Fibroblast of lung (primary cell): ENCODE measurements around the gene CABLES1. TPM values are rescaled to one million over a fixed set of nuclear protein-coding genes. Genes with fewer than 3 reads are reported as not detected.

Experiments used
- DNase-seq, 2 donors: peaks; one replicate each; pipeline versions ENCODE4 v3.0.0 to v3.0.0-alpha.2; 2010; ENCODE audit warnings: low read depth in 2 of 2
- H2AFZ ChIP-seq: 2 replicates; pipeline ENCODE4 v1.5.1; 2012; ENCODE audit warnings: low read length, control low read depth, inconsistent platforms
- H3K27ac ChIP-seq: 2 replicates; pipeline ENCODE4 v1.5.1; 2011; ENCODE audit warnings: low read length, control low read depth; ENCODE audit not compliant: insufficient read depth
- H3K27me3 ChIP-seq: 2 replicates; pipeline ENCODE4 v1.5.1; 2011; ENCODE audit warnings: mild to moderate bottlenecking, low read length; ENCODE audit not compliant: control insufficient read depth, insufficient read depth
- H3K36me3 ChIP-seq: 2 replicates; pipeline ENCODE4 v1.5.1; 2011; ENCODE audit warnings: low read length; ENCODE audit not compliant: control insufficient read depth, insufficient read depth
- H3K4me1 ChIP-seq: 2 replicates; pipeline ENCODE4 v1.5.1; 2011; ENCODE audit warnings: low read length; ENCODE audit not compliant: control insufficient read depth, insufficient read depth; ENCODE audit errors: extremely low read depth
- H3K4me2 ChIP-seq: 2 replicates; pipeline ENCODE4 v1.5.1; 2011; ENCODE audit warnings: low read length, control low read depth; ENCODE audit not compliant: insufficient read depth; ENCODE audit errors: extremely low read depth
- H3K4me3 ChIP-seq, 4 experiments: fragments of 200-600 bp in 1 of 4; sonication (generic) in 1 of 4; replicated peaks in 1 of 4; 2 replicates each; pipeline ENCODE4 v1.5.1; 2011 to 2016; ENCODE audit warnings: low read length in 4 of 4, low read depth in 3 of 4, mild to moderate bottlenecking in 3 of 4, control low read depth in 2 of 4, inconsistent platforms in 1 of 4, mixed read lengths in 1 of 4; ENCODE audit not compliant: insufficient read depth in 1 of 4; ENCODE audit errors: control extremely low read depth in 1 of 4
- H3K79me2 ChIP-seq: 2 replicates; pipeline ENCODE4 v1.5.1; 2012; ENCODE audit warnings: mild to moderate bottlenecking, low read length, inconsistent platforms; ENCODE audit not compliant: control insufficient read depth, insufficient read depth
- H3K9ac ChIP-seq: 2 replicates; pipeline ENCODE4 v1.5.1; 2011; ENCODE audit warnings: mild to moderate bottlenecking, low read length, control low read depth; ENCODE audit not compliant: insufficient read depth
- H3K9me3 ChIP-seq: 2 replicates; pipeline ENCODE4 v1.5.1; 2012; ENCODE audit warnings: low read depth, low read length; ENCODE audit not compliant: control insufficient read depth, insufficient read depth
- H4K20me1 ChIP-seq: 2 replicates; pipeline ENCODE4 v1.5.1; 2011; ENCODE audit warnings: low read length; ENCODE audit not compliant: control insufficient read depth, insufficient read depth; ENCODE audit errors: extremely low read depth
- EZH2 ChIP-seq: IDR thresholded peaks from 2 replicates; pipeline ENCODE4 v1.5.1; 2012; ENCODE audit warnings: low read length, control low read depth, mild to moderate bottlenecking; ENCODE audit errors: missing control alignments
- polyA plus RNA-seq, 2 donors: library from polyadenylated mRNA; depleted of rRNA in 1 of 2; stranded (reverse) in 1 of 2; unstranded in 1 of 2; fragments of >200 nt; gene quantifications; 2 replicates each; pipeline ENCODE4 v1.2.1, GENCODE V29; 2011 to 2012; ENCODE audit warnings: missing spikeins in 1 of 2
- total RNA-seq: library from RNA; depleted of rRNA; stranded (reverse); fragments of >200 nt; gene quantifications from 2 replicates; pipeline ENCODE4 v1.2.1, GENCODE V29; 2014
- TF ChIP-seq, protein P1 (sequence below), 2 donors: IDR thresholded peaks in 1 of 2; conservative IDR thresholded peaks in 1 of 2; 1 replicate in 1 of 2; 2 replicates in 1 of 2; pipeline ENCODE4 v1.5.1; 2011 to 2012; ENCODE audit warnings: low read length in 2 of 2, control low read depth in 1 of 2, inconsistent platforms in 1 of 2, low read depth in 1 of 2, mild to moderate bottlenecking in 1 of 2

Gene CABLES1
- total and polyA plus RNA-seq, 2 donors (not counting 1 experiment from before 2014, with no cell fraction given): 5.1 to 11.4 TPM

DNA sequence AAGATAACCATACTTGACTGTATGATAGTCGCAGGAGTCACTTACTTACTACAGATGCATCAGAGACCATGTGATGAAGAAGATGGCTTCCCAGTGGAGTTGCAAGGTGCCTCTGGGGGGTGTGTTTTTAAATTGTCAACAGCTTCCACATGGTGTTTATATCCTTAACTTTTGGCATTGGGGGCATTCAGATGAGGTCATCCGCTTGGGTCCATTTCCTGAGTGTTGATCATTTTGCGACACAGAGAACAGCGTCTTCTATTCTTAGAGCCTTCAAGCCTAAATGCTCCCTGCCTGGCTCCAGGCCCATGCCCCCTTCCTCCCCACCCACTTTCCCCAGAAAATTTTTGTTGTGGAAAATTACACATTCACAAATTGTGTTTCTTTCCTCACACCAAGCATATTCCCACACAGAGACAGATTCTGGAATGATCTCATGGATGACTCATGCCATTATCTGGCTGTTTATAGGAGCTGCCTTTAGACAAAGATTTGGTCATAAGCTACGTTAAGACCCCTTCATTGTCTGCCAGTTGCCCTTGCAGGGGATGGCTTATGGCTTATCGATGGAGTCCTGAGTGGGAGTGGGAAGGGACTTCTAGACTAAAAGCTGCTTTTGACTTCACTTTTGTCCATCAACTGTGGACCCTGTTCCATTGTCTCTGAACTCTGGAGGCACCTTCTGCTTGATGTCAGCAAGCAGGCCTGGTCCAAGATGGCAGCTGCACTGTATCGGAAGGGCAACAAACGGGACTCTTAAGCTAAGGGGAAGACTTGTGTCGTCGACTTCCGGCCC lies 91.8 kb downstream of the CABLES1 start:
- peak; percentile 94 to 95 for DNase-seq
- no peak overlapping the region for H3K4me3 ChIP-seq
- H2AFZ ChIP-seq: no peak overlapping the region
- TF ChIP-seq, protein P1, sequence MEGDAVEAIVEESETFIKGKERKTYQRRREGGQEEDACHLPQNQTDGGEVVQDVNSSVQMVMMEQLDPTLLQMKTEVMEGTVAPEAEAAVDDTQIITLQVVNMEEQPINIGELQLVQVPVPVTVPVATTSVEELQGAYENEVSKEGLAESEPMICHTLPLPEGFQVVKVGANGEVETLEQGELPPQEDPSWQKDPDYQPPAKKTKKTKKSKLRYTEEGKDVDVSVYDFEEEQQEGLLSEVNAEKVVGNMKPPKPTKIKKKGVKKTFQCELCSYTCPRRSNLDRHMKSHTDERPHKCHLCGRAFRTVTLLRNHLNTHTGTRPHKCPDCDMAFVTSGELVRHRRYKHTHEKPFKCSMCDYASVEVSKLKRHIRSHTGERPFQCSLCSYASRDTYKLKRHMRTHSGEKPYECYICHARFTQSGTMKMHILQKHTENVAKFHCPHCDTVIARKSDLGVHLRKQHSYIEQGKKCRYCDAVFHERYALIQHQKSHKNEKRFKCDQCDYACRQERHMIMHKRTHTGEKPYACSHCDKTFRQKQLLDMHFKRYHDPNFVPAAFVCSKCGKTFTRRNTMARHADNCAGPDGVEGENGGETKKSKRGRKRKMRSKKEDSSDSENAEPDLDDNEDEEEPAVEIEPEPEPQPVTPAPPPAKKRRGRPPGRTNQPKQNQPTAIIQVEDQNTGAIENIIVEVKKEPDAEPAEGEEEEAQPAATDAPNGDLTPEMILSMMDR (conservative IDR thresholded peaks at IDR 0.05 in 1 of 2, IDR thresholded peaks at IDR 0.05 in 1 of 2; ENCODE audit: low read depth in 1 of 2, low read length in 2 of 2): no peak
- no peak for TF ChIP-seq EZH2
- peak overlapping the region; percentile 78 for H3K27ac ChIP-seq
- H3K4me2 ChIP-seq: no peak overlapping the region
- no peaks in the 10 kb centered on the region for H3K9me3 ChIP-seq
- H3K27me3 ChIP-seq: no peaks in the 10 kb centered on the region
- H3K4me1 ChIP-seq: peaks cover 35% of the 10 kb centered on the region
- no peaks in the 10 kb centered on the region for H3K36me3 ChIP-seq
- no peaks in the 10 kb centered on the region for H3K79me2 ChIP-seq
- H3K9ac ChIP-seq: no peak overlapping the region
- no peaks in the 10 kb centered on the region for H4K20me1 ChIP-seq

DNA sequence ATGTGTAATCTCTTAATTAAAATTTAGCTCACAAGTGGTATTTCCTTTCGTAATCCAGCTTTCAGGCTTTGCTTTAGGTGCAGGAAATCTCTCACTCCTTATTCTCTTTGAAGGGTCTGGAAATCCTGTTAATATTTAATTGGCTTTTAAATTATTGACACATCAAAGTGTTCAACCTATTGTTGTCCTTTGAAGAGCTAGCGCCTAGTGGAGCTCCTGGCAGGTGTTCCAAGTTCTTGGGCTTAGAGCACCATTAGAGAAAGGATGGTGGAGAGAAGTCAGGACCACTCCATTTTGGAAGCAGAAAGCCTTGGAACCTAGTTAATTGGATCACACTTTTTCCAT lies 92.4 kb downstream of the CABLES1 start:
- no peak overlapping the region for H3K4me2 ChIP-seq
- H3K4me1 ChIP-seq: peaks cover 35% of the 10 kb centered on the region
- H3K27ac ChIP-seq: peak overlapping the region; percentile 78
- no peak for TF ChIP-seq EZH2
- TF ChIP-seq, protein P1 (conservative IDR thresholded peaks at IDR 0.05 in 1 of 2, IDR thresholded peaks at IDR 0.05 in 1 of 2; ENCODE audit: low read depth in 1 of 2, low read length in 2 of 2): no peak
- H3K9me3 ChIP-seq: no peaks in the 10 kb centered on the region
- H3K4me3 ChIP-seq: no peak overlapping the region
- H3K9ac ChIP-seq: no peak overlapping the region
- DNase-seq: no peak
- no peaks in the 10 kb centered on the region for H3K79me2 ChIP-seq
- no peaks in the 10 kb centered on the region for H3K36me3 ChIP-seq
- H2AFZ ChIP-seq: no peak overlapping the region
- H3K27me3 ChIP-seq: no peaks in the 10 kb centered on the region
- H4K20me1 ChIP-seq: no peaks in the 10 kb centered on the region

DNA sequence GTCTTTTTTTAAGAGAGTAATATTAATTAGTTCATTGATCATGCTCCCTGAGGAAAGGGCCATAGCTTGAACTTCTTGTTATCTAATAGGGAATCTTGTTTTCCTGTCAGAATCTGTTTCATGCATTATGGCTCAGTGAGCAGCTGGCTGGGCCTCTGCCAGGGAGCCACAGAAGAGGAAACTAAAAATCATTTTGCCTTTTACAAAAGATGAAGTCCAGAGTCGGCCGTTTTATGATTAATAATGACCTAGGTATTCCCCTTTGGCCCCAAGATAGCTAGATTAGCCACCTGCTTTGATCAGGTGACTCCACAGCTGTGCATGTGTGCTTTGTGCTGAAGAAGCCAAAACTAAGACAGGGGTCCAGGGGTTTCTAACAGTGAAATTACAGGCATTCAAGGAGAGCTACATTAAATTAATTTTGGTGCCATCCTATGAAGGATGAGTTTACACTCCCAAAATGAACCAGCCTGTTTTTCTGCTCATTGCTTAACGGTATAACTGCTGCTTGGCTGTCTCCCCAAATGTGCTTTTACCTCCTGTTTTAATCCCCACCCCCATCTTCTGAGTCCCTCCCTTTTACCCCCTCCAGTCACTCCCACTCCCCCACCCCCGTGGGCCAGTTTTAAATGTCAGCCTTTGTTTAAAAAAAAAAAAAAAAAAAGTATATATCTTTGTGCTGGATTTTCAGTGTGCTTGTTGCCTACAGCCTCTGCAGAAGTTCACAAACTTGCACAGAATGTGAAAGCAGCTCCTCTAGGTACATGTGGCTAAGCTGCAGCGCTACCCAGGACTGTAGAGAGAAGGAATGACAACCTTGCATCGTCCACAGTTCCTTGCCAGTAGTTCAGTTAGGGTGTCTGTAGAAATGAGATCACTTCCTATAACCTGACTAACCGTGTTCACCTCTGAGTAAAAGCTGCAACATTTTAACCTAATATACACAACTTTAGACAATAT lies 93.1 kb downstream of the CABLES1 start:
- Histone ChIP-seq H3K4me2 (no peak overlapping the region), H3K4me1 (peaks cover 35% of the 10 kb centered on the region), H2AFZ (no peak overlapping the region), H3K27ac (no peak overlapping the region), H3K27me3 (no peaks in the 10 kb centered on the region), H3K9ac (no peak overlapping the region), H4K20me1 (no peaks in the 10 kb centered on the region), H3K4me3 (no peak overlapping the region), H3K9me3 (no peaks in the 10 kb centered on the region), H3K79me2 (no peaks in the 10 kb centered on the region), H3K36me3 (no peaks in the 10 kb centered on the region)
- TF ChIP-seq, protein P1 (conservative IDR thresholded peaks at IDR 0.05 in 1 of 2, IDR thresholded peaks at IDR 0.05 in 1 of 2; ENCODE audit: low read depth in 1 of 2, low read length in 2 of 2): no peak
- no peak for TF ChIP-seq EZH2
- peak; percentile 17 to 77 for DNase-seq
